SK-N-SH (cell line): ENCODE data around the gene RHOU.

Experiments
- FOXJ3 ChIP-seq: sonication (generic); formaldehyde crosslinking; IDR thresholded peaks from 2 replicates; pipeline ENCODE4 v1.5.1; 2020; ENCODE audit warnings: mild to moderate bottlenecking, missing genetic modification reagents
- TCF12 ChIP-seq: IDR thresholded peaks from 2 replicates; pipeline ENCODE4 v1.4.0; 2012
- TEAD4 ChIP-seq: IDR thresholded peaks from 2 replicates; pipeline ENCODE4 v1.4.0; 2012; ENCODE audit warnings: mild to moderate bottlenecking, borderline replicate concordance; ENCODE audit not compliant: insufficient read depth

DNA sequence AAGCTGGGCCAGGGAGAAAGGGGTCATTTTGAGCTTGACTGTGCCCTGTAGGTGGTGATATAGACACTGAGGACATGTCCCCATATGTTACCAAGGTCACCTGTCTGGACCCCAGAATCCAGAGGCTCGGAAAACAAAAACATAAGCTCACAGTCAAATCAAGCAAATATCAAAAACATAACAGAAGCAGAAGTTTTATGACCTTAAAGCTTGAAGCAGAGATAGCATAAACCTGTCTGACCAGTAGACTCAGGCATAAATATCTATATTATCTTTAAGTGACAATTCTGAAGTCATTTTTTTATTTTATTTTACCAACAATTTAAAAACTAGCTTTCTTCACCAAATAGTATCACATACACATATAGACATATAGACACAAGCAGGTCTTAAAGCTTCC, 32.8 kb upstream of the RHOU start:
- TF ChIP-seq FOXJ3 (CRISPR knock-in tag) (no peak), TCF12 (no peak), TEAD4 (no peak)
